H1 (cell line): ENCODE results near the gene DCN. TPM values are rescaled to one million over a fixed set of nuclear protein-coding genes. Genes with fewer than 3 reads are reported as not detected.

ENCODE experiments used
- CTCF ChIA-PET: fragments of 300-600 bp; sonication (Branson Sonifier 250); formaldehyde crosslinking; loops from one replicate; lab custom pipeline; 2021; ENCODE audit not compliant: partially characterized antibody; lab: Charles Lee
- POLR2A ChIA-PET: fragments of 300-600 bp; sonication (Branson Sonifier 250); formaldehyde crosslinking; loops from one replicate; lab custom pipeline; 2021; ENCODE audit warnings: inconsistent platforms; ENCODE audit not compliant: partially characterized antibody; lab: Charles Lee
- DNase-seq, 2 experiments: peaks; one replicate each; pipeline versions ENCODE4 v3.0.0 to v3.0.0-alpha.2; 2010 to 2022; ENCODE audit warnings: low spot score in 2 of 2, low read depth in 1 of 2, mixed read lengths in 1 of 2
- FAIRE-seq: peaks from 2 replicates; lab custom pipeline; 2011; peaks lifted over from hg19 to GRCh38; lab: Jason Lieb, UNC
- H2AFZ ChIP-seq: 2 replicates; pipeline ENCODE4 v1.8.1; 2012; ENCODE audit warnings: low read length, inconsistent platforms
- H2AK5ac ChIP-seq: 2 replicates; pipeline ENCODE4 v1.6.1; 2013; ENCODE audit warnings: low read depth, low read length
- H2BK120ac ChIP-seq: replicated peaks from 2 replicates; pipeline ENCODE3; 2013; ENCODE audit warnings: low read depth, low read length, inconsistent platforms
- H2BK12ac ChIP-seq: 2 replicates; pipeline ENCODE4 v1.6.1; 2013; ENCODE audit warnings: low read depth, low read length
- H2BK15ac ChIP-seq: 2 replicates; pipeline ENCODE4 v1.6.1; 2013; ENCODE audit warnings: low read length
- H2BK20ac ChIP-seq: 2 replicates; pipeline ENCODE4 v1.6.1; 2013; ENCODE audit warnings: low read length
- H2BK5ac ChIP-seq: 2 replicates; pipeline ENCODE4 v1.6.1; 2013; ENCODE audit warnings: low read depth, low read length
- H3K14ac ChIP-seq: 2 replicates; pipeline ENCODE4 v1.6.1; 2013; ENCODE audit warnings: inconsistent platforms; ENCODE audit not compliant: insufficient read length
- H3K18ac ChIP-seq: 2 replicates; pipeline ENCODE4 v1.6.1; 2013; ENCODE audit warnings: low read length; ENCODE audit errors: extremely low read depth
- H3K23ac ChIP-seq: 2 replicates; pipeline ENCODE4 v1.6.1; 2013; ENCODE audit warnings: inconsistent platforms; ENCODE audit not compliant: insufficient read length
- H3K23me2 ChIP-seq: 2 replicates; pipeline ENCODE4 v1.6.1; 2013; ENCODE audit warnings: low read depth, low read length
- H3K27ac ChIP-seq: 2 replicates; pipeline ENCODE4 v1.6.1; 2011; ENCODE audit warnings: low read depth, low read length, inconsistent platforms
- H3K27me3 ChIP-seq, 4 experiments: replicated peaks in 1 of 4; 1 replicate in 1 of 4; 2 replicates in 3 of 4; pipeline versions ENCODE4 v1.6.1 to v1.8.1; 2011 to 2013; ENCODE audit warnings: low read length in 3 of 4, mild to moderate bottlenecking in 3 of 4, inconsistent platforms in 2 of 4, mixed read lengths in 2 of 4, moderate library complexity in 1 of 4; ENCODE audit not compliant: control insufficient read depth in 3 of 4, insufficient read depth in 3 of 4; ENCODE audit errors: extremely low read depth in 1 of 4
- H3K36me3 ChIP-seq, 4 experiments: 2 replicates each; pipeline versions ENCODE4 v1.6.1 to v1.8.1; 2011 to 2013; ENCODE audit warnings: mild to moderate bottlenecking in 4 of 4, low read length in 3 of 4, moderate library complexity in 2 of 4, control low read depth in 1 of 4, inconsistent platforms in 1 of 4; ENCODE audit not compliant: insufficient read depth in 4 of 4, control insufficient read depth in 2 of 4
- H3K4ac ChIP-seq: replicated peaks from 2 replicates; pipeline ENCODE3; 2013; ENCODE audit warnings: low read length, low read depth, mixed read lengths, inconsistent platforms; ENCODE audit not compliant: insufficient read length
- H3K4me1 ChIP-seq, 4 experiments: replicated peaks in 1 of 4; 1 replicate in 1 of 4; 2 replicates in 3 of 4; pipeline versions ENCODE4 v1.6.1 to v1.8.1; 2011 to 2013; ENCODE audit warnings: low read length in 3 of 4, inconsistent platforms in 2 of 4, mixed read lengths in 1 of 4; ENCODE audit not compliant: insufficient read depth in 4 of 4, control insufficient read depth in 3 of 4
- H3K4me2 ChIP-seq, 2 experiments: 2 replicates each; pipeline versions ENCODE4 v1.6.1 to v1.8.1; 2011 to 2013; ENCODE audit warnings: low read depth in 2 of 2, low read length in 2 of 2, control low read depth in 1 of 2, inconsistent platforms in 1 of 2, mild to moderate bottlenecking in 1 of 2; ENCODE audit not compliant: insufficient read depth in 1 of 2
- H3K4me3 ChIP-seq, 4 experiments: fragments of 200-600, 300-600 bp in 1 of 4; sonication (generic), shearing (Covaris generic), sonication (Bioruptor Twin) in 1 of 4; 2 replicates each; pipeline versions ENCODE4 v1.5.1 to v1.8.1; 2011 to 2016; ENCODE audit warnings: low read length in 4 of 4, low read depth in 3 of 4, control low read depth in 2 of 4, inconsistent platforms in 2 of 4, mild to moderate bottlenecking in 2 of 4, mixed read lengths in 1 of 4, moderate library complexity in 1 of 4; ENCODE audit not compliant: insufficient read depth in 2 of 4; ENCODE audit errors: extremely low read depth in 1 of 4
- H3K56ac ChIP-seq: replicated peaks from 2 replicates; pipeline ENCODE3; 2013; ENCODE audit warnings: low read depth, mild to moderate bottlenecking, mixed read lengths, low read length, inconsistent platforms; ENCODE audit not compliant: insufficient read length
- H3K79me1 ChIP-seq: 2 replicates; pipeline ENCODE4 v1.6.1; 2013; ENCODE audit warnings: low read depth, low read length, control low read depth
- H3K79me2 ChIP-seq, 2 experiments: 2 replicates each; pipeline versions ENCODE4 v1.6.1 to v1.8.1; 2012 to 2013; ENCODE audit warnings: low read length in 2 of 2, mild to moderate bottlenecking in 2 of 2, inconsistent platforms in 1 of 2; ENCODE audit not compliant: insufficient read depth in 2 of 2, control insufficient read depth in 1 of 2
- H3K9ac ChIP-seq, 4 experiments: replicated peaks in 1 of 4; 1 replicate in 1 of 4; 2 replicates in 3 of 4; pipeline versions ENCODE4 v1.6.1 to v1.8.1; 2011 to 2013; ENCODE audit warnings: low read depth in 3 of 4, low read length in 3 of 4, control low read depth in 2 of 4, mild to moderate bottlenecking in 2 of 4, moderate library complexity in 2 of 4, inconsistent platforms in 1 of 4; ENCODE audit errors: extremely low read depth in 1 of 4
- H3K9me3 ChIP-seq, 2 experiments: 2 replicates each; pipeline versions ENCODE4 v1.6.1 to v1.8.1; 2012 to 2013; ENCODE audit warnings: mild to moderate bottlenecking in 2 of 2, moderate library complexity in 2 of 2, control low read depth in 1 of 2, inconsistent platforms in 1 of 2, low read depth in 1 of 2, low read length in 1 of 2, mixed read lengths in 1 of 2; ENCODE audit not compliant: insufficient read depth in 2 of 2
- H4K20me1 ChIP-seq, 2 experiments: replicated peaks in 1 of 2; 2 replicates each; pipeline versions ENCODE3 to v1.8.1; 2011 to 2013; ENCODE audit warnings: inconsistent platforms in 2 of 2, low read length in 2 of 2, mild to moderate bottlenecking in 1 of 2; ENCODE audit not compliant: insufficient read depth in 2 of 2, control insufficient read depth in 1 of 2
- H4K5ac ChIP-seq: 2 replicates; pipeline ENCODE4 v1.6.1; 2013; ENCODE audit warnings: low read length, low read depth, mixed read lengths, inconsistent platforms; ENCODE audit not compliant: insufficient read length
- H4K8ac ChIP-seq: 2 replicates; pipeline ENCODE4 v1.8.0; 2013; ENCODE audit warnings: mild to moderate bottlenecking, moderate library complexity, low read length, inconsistent platforms; ENCODE audit not compliant: insufficient read depth; ENCODE audit errors: extremely low read depth
- H4K91ac ChIP-seq: replicated peaks from 2 replicates; pipeline ENCODE3; 2013; ENCODE audit warnings: low read length, mixed read lengths, inconsistent platforms; ENCODE audit not compliant: insufficient read length
- ATF2 ChIP-seq: IDR thresholded peaks from 2 replicates; pipeline ENCODE4 v1.6.1; 2012; ENCODE audit warnings: low read length, inconsistent platforms
- E2F6 ChIP-seq: IDR thresholded peaks from 2 replicates; pipeline ENCODE4 v1.6.1; 2012; ENCODE audit warnings: inconsistent platforms
- POLR2AphosphoS5 ChIP-seq: IDR thresholded peaks from 2 replicates; pipeline ENCODE4 v1.6.1; 2011; ENCODE audit warnings: low read depth, low read length
- SP2 ChIP-seq: IDR thresholded peaks from 2 replicates; pipeline ENCODE4 v1.6.1; 2012; ENCODE audit warnings: mild to moderate bottlenecking, low read length, inconsistent platforms
- WGBS, 2 experiments: shearing (Covaris generic) in 1 of 2; methylation state at CpG; one replicate each; pipeline versions ENCODE4 v1.1.6 to v1.1.7; 2013 to 2015; ENCODE audit warnings: low lambda C conversion rate in 2 of 2, mixed read lengths in 2 of 2, inconsistent platforms in 1 of 2, low coverage in 1 of 2, missing lambda C conversion rate in 1 of 2; ENCODE audit not compliant: insufficient replicate concordance in 2 of 2, insufficient coverage in 1 of 2, insufficient read length in 1 of 2; ENCODE audit errors: extremely low coverage in 1 of 2, missing lambda C conversion rate in 1 of 2; 5-methylcytosine and 5-hydroxymethylcytosine counted together
- polyA plus RNA-seq, 7 experiments: library from polyadenylated mRNA; depleted of rRNA in 3 of 7; stranded (reverse) in 5 of 7; unstranded in 2 of 7; fragments of >200 nt in 5 of 7; fragments of 200-250 nt in 2 of 7; gene quantifications; 1 replicate in 5 of 7; 2 replicates in 1 of 7; 4 replicates in 1 of 7; pipeline versions ENCODE4 v1.2.1 to v1.2.3, GENCODE V29; 2011 to 2013; ENCODE audit warnings: missing spikeins in 2 of 7, mixed read lengths in 2 of 7
- total RNA-seq: library from RNA; stranded (reverse); fragmentation: NEBNext Ultra II Directional; extraction: Animal tissue kit (Norgen Biotek cat#: 25700); gene quantifications from 2 replicates; pipeline ENCODE4 v1.2.1, GENCODE V29; 2021

DCN gene
- total and polyA plus RNA-seq, 2 of the 8 experiments (the other 6 are each of a cell fraction or from before 2014, with no cell fraction given): not detected

DNA sequence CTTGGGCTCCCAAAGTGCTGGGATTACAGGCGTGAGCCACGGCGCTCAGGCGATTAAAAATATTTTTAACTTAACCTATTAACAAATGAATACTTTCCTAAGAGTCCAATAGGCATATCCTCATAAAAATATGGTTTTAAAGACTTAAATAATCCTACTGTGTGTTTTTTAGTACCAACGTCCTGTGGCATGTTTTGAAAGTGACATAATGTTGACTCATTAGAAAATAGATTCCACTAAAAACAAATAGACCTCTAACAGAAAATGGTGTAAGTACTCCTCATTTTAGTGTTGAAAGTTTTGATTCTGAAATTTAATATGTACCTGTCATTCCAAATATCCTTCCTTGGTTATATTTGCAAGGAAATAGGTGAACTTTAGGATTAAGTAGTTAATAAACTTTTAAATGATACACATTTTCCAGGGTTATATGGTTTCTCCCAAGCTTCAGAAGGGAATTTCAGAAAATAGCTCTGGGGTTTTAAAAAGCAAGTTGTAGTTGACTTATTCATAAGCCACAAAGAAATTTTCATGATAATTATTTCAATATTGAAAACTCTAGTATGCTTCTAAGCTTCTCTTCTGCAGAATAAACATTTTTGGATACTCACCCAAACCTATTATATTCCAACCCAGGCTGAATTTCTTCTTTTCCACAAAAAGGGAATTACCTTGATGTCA, 59.2 kb downstream of the DCN start:
- no peak overlapping the region for H2BK120ac ChIP-seq
- H2BK15ac ChIP-seq: no peak overlapping the region
- H3K9me3 ChIP-seq: no peaks in the 10 kb centered on the region
- no peak overlapping the region for H3K4me2 ChIP-seq
- H3K79me2 ChIP-seq: no peaks in the 10 kb centered on the region
- H3K4ac ChIP-seq: no peak overlapping the region
- no peaks in the 10 kb centered on the region for H3K27me3 ChIP-seq
- H3K14ac ChIP-seq: no peak overlapping the region
- TF ChIP-seq E2F6 (no peak), POLR2AphosphoS5 (no peak), SP2 (no peak), ATF2 (no peak)
- TF ChIP-seq, all 59 proteins: peak for 0
- no peak for FAIRE-seq
- no peak overlapping the region for H3K18ac ChIP-seq
- no peak overlapping the region for H3K27ac ChIP-seq
- H4K8ac ChIP-seq: no peak overlapping the region
- no peak overlapping the region for H2BK12ac ChIP-seq
- no peaks in the 10 kb centered on the region for H3K23me2 ChIP-seq
- H4K20me1 ChIP-seq: no peaks in the 10 kb centered on the region
- no peaks in the 10 kb centered on the region for H3K4me1 ChIP-seq
- H2BK5ac ChIP-seq: no peak overlapping the region
- ChIA-PET CTCF (interaction anchor here (0.7 to 1.8 kb wide), 2 partner anchors 14 to 179 kb away, joined by 3 to 6 read pairs; no protein-coding TSS in a partner anchor), POLR2A (no interaction called here)
- H3K56ac ChIP-seq: no peak overlapping the region
- H2AFZ ChIP-seq: no peak overlapping the region
- H4K5ac ChIP-seq: no peak overlapping the region
- no peak overlapping the region for H3K4me3 ChIP-seq
- 98% methylated on average over 5 of the region's 5 CpGs; no CpG with 5 or more reads in 1 of the 2 experiments for WGBS, 2 experiments
- no peak overlapping the region for H4K91ac ChIP-seq
- no peak overlapping the region for H3K23ac ChIP-seq
- H2BK20ac ChIP-seq: no peak overlapping the region
- H2AK5ac ChIP-seq: no peak overlapping the region
- H3K36me3 ChIP-seq: no peaks in the 10 kb centered on the region
- H3K79me1 ChIP-seq: no peaks in the 10 kb centered on the region
- DNase-seq: no peak
- no peak overlapping the region for H3K9ac ChIP-seq
